NCI-H128 (cell line): Measurements from ENCODE around the gene SVOP.
"Not testable (repeated sequence)": the region's sequence is repeated elsewhere in the genome, so short reads cannot be mapped to it uniquely, and the experiment has no call there.

Source experiments
- DNase-seq: peaks from one replicate; lab custom pipeline; 2025; ENCODE audit not compliant: unreplicated experiment; lab: John Stamatoyannopoulos, UW

The SVOP gene

DNA sequence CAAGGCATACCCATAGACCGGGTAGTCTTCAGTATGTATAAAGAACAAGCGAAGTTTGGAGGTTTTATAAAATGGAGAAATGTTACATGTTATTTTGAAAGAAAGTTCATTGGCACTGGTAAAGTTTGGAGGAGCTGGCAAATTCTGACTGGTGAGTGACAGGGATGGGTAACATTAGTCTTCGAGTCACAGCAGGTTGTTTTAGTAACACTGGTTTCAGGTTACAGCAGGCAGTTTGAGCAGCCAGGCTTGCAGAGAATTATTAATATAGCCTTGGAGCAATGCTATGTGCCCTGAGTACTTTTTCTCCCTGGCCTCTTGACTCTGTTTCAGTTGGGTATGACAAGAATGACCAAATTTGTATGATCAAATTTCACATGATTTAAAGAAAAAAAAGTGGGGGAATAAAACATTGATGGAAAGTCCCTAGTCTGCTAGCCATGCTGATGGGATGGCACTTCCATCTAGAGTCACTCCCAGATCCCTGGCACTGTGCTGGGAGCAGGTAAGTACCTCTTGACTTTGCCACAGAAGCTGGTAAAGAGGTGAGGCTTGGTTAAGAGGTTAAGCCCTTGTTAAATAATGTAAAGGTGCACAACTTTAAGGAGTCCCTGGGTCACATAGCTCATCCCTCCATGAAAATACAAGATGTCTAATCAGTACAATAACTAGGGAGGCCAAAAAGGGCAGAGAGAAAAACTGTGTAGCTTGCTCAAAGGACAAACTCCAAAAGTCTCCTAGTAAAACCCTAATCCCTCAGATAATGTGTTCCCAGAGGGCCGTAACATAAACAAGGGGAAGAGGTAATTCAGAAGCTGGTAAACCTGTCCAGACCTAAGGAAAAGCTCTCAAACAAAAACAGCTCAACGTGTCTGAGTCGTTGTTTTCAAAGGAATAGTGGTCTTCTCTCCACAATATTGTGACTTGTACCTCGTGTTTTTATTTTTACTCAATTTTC is 12.7 kb upstream of the SVOP start:
- DNase-seq, result no peak

DNA sequence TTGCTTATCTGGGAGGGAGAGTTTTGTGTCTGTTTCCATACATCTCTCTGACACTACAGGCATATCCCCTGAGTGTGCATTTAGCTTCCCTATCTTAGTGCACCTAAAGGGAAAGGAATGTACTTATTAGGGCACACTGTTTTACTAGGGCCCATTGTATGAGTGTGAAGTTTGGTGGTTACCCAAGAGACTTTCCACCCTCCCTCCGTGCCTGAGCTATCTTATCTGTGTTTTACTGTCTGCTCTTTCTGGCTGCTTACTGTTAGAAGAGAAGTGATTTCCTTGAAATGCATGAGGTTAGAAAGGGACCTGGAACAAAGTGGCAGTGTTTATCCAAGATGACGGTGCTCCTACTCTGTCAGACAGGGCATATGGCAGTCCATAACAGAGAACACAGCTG is 8.5 kb upstream of the SVOP start:
- DNase-seq, result no peak

DNA sequence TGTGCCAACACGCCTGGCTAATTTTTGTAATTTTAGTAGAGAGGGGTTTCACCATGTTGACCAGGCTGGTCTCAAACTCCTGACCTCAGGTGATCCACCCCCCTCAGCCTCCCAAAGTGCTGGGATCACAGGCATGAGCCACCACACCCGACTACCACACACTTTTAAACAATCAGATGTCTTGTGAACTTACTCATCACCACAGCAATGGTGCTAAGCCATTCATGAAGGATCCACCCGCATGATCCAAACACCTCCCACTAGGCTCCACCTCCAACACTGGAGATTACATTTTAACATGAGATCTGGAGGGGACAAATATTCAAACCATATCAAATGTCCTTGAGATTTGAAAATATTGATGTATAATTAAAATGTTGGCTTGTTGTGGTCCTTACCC is 7.8 kb upstream of the SVOP start:
- not testable (repeated sequence) for DNase-seq

DNA sequence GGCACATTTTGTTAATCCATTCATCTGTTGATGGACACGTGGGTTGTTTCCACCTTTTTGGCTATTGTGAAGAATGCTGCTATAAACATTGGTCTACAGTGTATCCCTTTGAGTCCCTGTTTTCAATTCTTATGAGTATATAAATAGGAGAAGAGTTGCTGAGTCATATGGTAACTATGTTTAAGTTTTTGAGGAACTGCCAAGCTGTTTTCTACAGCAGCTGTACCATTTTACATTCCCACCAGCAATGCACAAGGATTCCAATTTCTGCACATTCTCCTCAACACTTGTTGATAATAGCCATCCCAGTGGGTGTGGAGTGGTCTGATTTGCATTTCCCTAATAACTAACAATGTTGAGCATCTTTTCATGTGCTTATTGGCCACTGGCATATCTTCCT is 6.9 kb upstream of the SVOP start:
- no peak for DNase-seq

DNA sequence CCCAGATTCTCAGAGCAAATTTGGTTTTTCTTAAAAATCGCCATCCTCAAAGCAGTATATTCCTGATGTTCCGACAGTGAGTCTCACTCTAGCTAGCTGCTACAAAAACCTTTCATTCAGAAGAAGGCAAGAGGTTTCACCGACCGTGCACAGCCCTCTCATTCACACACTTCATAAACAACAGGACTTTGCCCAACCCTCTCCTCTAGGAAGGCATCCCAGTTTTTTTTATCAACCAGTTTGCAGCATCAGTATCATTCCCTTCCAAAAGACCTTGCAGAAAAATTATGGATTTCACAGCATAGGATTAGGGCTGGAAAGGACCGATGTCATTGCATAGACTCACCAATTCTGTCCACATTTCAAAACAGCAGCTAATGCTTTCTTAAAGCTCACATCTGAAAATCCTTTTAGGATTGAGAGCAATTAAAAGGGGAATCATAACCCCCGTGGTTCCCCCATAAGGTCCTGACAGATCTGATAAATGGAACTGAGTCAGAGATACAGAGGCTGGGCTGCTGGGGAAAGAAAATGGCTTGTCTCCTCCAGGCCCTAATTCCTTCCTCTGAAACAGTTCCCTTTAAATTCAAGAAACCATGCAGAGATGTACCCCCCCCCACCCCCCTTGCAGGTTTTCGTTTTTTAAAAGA is 597 bp downstream of the SVOP start:
- DNase-seq, result no peak

- DNase-seq, result no peak
Measured at GRCh38 chr12:109018296-109018695, 2.6 kb downstream of the SVOP start.

- no peak for DNase-seq
Measured at GRCh38 chr12:109016978-109017377, 3.9 kb downstream of the SVOP start.

GRCh38 chr12:109016016-109016415 is 4.9 kb downstream of the SVOP start:
- no peak for DNase-seq

GRCh38 chr12:109014984-109015765 is 5.7 kb downstream of the SVOP start:
- DNase-seq, result no peak

DNA sequence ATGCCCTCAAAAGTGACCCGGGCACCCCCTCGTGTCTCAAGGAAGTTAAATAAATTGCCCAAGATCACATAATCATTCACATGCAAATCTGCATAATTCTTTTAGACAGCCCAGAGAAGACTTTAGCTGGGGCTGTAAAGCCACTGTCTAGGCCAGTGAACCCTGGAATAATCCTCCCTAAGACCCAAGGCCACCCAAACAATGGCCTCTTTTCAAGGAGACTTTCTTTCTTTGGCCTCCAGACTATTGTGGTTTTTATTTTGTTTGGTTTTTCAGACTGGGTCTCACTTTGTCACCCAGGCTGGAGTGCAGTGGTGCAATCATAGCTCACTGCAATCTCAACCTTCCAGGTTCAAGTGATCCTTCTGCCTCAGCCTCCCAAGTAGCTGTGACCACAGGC is 10.6 kb downstream of the SVOP start:
- DNase-seq, result no peak

DNA sequence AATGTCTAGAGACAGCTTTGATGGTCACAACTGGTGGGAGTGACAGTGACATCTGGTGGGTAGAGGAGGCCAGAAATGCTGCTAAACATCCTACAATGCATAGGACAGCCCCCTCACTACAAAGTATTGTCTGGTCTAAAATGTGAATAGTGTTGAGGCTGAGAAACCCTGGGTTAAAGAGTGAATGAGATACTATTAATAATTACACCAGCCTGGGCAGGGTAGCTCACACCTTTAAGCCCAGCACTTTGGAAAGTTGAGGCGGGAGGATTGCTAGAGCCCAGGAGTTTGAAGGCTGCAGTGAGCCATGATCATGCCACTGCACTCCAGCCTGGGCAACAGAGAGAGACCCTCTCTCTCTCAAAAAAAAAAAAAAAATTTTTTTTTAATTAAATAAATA is 11.1 kb downstream of the SVOP start:
- no peak for DNase-seq

DNA sequence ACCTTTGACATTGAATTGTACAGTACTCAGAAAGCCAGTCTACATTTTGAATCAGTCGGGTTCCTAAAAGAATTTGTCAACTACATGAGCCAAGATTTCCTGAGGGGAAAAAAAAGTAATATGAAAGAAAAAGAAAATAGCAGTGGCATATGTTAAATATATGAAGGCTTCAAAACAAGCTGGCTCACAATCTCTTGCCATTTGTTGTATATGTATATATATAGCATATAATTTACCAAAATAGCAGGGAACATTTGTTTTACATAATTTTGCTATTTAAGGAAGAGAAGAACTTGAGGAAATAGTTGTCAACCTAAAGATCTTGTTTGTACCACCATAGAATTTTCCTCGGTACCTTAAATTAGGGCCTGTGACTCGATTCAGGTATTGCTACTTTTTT is 16.9 kb downstream of the SVOP start:
- DNase-seq, result no peak

- DNase-seq, result no peak
Measured at GRCh38 chr12:108996320-108996719, 24.5 kb downstream of the SVOP start.

- no peak for DNase-seq
Measured at GRCh38 chr12:108995370-108995992, 25.4 kb downstream of the SVOP start.

- DNase-seq, result not testable (repeated sequence)
Measured at GRCh38 chr12:108990103-108990502, 30.8 kb downstream of the SVOP start.

- no peak for DNase-seq
Measured at GRCh38 chr12:108989376-108989775, 31.5 kb downstream of the SVOP start.

GRCh38 chr12:108985750-108986149 is 35.1 kb downstream of the SVOP start:
- DNase-seq, result no peak

DNA sequence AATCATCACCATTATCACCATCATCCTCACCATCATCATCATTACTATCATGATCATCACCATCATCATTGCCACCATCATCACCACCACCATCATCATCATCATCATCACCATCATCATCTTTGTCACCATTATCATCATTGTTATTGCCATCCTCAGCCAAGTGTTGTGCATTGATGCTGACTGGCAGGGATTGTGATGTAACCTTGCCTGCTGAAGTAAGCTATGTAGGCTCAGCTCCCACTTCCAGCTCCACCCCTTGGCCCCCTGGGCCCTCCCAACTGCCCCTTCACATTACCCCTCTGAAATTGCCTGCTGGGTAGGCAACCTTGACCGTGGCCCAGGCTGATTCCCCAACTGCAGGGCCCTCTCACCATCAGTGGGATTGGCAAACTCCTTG is 37.6 kb downstream of the SVOP start:
- DNase-seq, result no peak

GRCh38 chr12:108982621-108983219 is 38.1 kb downstream of the SVOP start:
- no peak for DNase-seq

DNA sequence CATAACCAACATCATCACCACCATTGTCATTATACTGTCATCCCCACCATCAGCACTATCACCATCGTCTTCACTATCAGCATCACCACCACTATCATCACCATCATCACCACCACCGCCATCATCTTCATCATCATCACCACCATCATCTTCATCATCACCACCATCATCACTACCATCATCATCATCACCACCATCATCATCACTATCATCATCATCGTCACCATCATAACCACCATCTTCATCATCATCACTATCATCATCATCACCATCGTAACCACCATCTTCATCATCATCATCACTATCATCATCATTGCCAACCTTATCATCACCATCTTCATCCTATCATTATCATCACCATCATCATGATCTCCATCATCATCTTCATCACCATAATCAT is 39.0 kb downstream of the SVOP start:
- DNase-seq, result no peak
